ENCODE results near the gene HORMAD2. TPM values are rescaled to one million over a fixed set of nuclear protein-coding genes. Genes with fewer than 3 reads are reported as not detected.

HORMAD2 gene
- total RNA-seq, 1 donor from 2014 or later, result not detected

DNA sequence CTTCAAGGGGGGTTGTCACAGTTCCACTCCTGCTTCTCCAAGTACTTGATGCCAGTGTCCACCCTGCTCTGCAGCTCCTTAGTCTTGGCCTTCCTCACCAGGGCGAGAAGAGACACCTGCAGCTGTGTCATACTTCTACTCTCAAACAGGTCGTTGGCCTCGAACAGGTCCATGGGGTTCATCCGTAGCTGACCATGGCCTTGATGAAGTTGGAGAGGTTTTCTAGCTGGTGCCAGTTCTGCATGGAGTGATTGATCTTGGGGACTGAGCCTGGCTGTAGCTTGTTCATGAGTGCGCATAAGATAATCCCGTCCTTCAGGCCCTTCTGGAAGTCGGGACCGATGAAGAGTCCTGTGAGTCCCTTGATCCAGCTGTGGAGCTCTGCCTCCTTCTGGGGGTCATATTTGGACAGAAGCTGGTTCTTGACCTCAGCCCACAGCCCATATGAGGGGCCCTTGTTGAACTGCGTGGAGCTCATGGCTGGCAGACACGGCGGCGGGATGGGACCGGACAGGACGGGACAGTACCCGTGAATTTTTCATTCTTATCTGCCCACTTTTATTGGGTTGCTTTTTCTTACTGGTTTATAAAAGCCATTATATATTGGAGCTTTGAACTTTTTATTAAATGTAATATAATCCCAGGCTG, 33.4 kb upstream of the HORMAD2 start:
- Mint-ChIP-seq H3K27me3 (ENCODE audit: unreplicated experiment) (no peaks in the 10 kb centered on the region), H3K9me3 (ENCODE audit: unreplicated experiment) (no peaks in the 10 kb centered on the region), H3K4me3 (ENCODE audit: unreplicated experiment) (no peak overlapping the region), H3K27ac (ENCODE audit: unreplicated experiment) (no peak overlapping the region), H3K4me1 (ENCODE audit: unreplicated experiment) (peaks cover 20% of the 10 kb centered on the region), H3K36me3 (ENCODE audit: unreplicated experiment) (no peaks in the 10 kb centered on the region)
- TF ChIP-seq, protein P1, sequence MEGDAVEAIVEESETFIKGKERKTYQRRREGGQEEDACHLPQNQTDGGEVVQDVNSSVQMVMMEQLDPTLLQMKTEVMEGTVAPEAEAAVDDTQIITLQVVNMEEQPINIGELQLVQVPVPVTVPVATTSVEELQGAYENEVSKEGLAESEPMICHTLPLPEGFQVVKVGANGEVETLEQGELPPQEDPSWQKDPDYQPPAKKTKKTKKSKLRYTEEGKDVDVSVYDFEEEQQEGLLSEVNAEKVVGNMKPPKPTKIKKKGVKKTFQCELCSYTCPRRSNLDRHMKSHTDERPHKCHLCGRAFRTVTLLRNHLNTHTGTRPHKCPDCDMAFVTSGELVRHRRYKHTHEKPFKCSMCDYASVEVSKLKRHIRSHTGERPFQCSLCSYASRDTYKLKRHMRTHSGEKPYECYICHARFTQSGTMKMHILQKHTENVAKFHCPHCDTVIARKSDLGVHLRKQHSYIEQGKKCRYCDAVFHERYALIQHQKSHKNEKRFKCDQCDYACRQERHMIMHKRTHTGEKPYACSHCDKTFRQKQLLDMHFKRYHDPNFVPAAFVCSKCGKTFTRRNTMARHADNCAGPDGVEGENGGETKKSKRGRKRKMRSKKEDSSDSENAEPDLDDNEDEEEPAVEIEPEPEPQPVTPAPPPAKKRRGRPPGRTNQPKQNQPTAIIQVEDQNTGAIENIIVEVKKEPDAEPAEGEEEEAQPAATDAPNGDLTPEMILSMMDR (IDR thresholded peaks at IDR 0.05), result no peak
- DNase-seq (ENCODE audit: extremely low spot score, unreplicated experiment), result peak; percentile 68

DNA sequence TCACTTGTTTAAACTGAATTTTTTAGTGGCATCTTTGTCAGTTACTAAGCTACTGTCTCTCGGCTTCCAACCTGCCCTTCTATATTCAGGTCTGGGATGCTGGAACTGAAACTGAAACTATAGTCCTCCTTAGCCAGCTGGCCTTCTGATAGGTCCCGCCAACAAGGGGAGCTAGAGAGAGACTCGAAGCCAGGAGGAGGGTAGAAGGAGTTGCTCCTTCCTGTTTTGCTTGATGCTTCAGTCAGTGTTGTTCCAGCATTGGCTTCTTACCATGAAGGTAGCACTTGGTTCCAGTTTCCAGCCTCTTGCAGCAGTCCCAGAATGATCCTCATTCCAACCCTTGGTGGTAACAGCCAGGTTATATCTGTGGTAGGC, 32.9 kb upstream of the HORMAD2 start:
- no peak for DNase-seq (ENCODE audit: extremely low spot score, unreplicated experiment)
- Mint-ChIP-seq H3K4me1 (ENCODE audit: unreplicated experiment) (peaks cover 20% of the 10 kb centered on the region), H3K9me3 (ENCODE audit: unreplicated experiment) (no peaks in the 10 kb centered on the region), H3K27ac (ENCODE audit: unreplicated experiment) (no peak overlapping the region), H3K4me3 (ENCODE audit: unreplicated experiment) (no peak overlapping the region), H3K36me3 (ENCODE audit: unreplicated experiment) (no peaks in the 10 kb centered on the region), H3K27me3 (ENCODE audit: unreplicated experiment) (no peaks in the 10 kb centered on the region)
- TF ChIP-seq, protein P1 (IDR thresholded peaks at IDR 0.05), result no peak

DNA sequence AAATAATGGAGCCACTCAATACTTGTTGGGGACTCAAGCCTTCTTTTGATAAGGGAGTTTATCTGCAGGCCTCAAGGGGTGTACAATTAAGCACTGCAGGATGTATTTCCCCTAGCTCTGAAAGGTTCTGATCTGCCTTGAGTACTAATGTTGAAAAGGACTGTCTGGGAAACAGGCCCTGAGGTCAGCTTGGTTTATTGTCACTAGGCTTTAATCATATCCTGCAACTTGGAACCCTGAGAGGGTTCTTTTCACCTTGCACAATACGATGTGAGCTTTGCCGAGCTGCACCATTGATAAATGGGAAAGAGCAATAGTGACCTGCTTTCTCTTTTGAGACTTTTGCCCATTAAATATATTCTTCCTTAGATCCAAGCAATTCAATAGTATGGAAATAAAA, 31.6 kb upstream of the HORMAD2 start:
- no peak overlapping the region for H3K27ac Mint-ChIP-seq (ENCODE audit: unreplicated experiment)
- peaks cover 14% of the 10 kb centered on the region for H3K4me1 Mint-ChIP-seq (ENCODE audit: unreplicated experiment)
- DNase-seq (ENCODE audit: extremely low spot score, unreplicated experiment), result no peak
- H3K4me3 Mint-ChIP-seq (ENCODE audit: unreplicated experiment), result no peak overlapping the region
- no peaks in the 10 kb centered on the region for H3K27me3 Mint-ChIP-seq (ENCODE audit: unreplicated experiment)
- no peaks in the 10 kb centered on the region for H3K9me3 Mint-ChIP-seq (ENCODE audit: unreplicated experiment)
- no peaks in the 10 kb centered on the region for H3K36me3 Mint-ChIP-seq (ENCODE audit: unreplicated experiment)
- TF ChIP-seq, protein P1 (IDR thresholded peaks at IDR 0.05), result no peak

DNA sequence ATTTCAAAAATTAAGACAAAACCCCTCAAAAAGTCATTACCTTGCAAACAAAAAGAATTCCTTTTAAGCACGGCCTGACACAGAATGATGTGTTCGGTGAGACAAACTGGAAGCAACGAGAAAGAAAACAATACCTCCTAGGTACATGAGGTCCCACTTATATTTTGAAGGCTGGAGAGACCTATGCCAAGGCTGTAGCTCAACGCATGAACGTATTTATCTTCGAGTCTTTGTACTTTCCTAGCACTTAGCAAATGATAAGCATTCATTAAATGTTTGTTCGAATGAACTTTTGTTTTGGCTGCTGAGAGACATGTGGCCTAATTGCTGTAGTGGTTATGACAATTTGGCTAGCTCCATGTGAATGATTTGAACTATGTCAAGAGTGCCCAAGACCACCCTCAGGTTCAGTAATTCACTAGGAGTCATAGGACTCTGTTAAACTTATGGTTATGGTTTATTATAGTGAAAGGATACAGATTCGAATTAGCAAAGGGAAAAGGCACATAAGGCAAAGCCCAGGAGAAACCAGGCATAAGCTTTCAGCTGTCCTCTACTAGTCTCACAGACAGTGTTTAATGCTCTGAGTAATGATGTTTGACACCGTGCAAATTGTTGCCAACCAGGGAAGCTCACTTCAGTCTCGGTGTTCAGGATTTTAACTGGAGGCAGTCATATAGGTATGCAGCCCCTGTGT, 26.0 kb upstream of the HORMAD2 start:
- H3K36me3 Mint-ChIP-seq (ENCODE audit: unreplicated experiment), result no peaks in the 10 kb centered on the region
- H3K27me3 Mint-ChIP-seq (ENCODE audit: unreplicated experiment), result peaks cover 15% of the 10 kb centered on the region
- DNase-seq (ENCODE audit: extremely low spot score, unreplicated experiment), result no peak
- TF ChIP-seq, protein P1 (IDR thresholded peaks at IDR 0.05), result no peak
- no peaks in the 10 kb centered on the region for H3K4me1 Mint-ChIP-seq (ENCODE audit: unreplicated experiment)
- no peak overlapping the region for H3K4me3 Mint-ChIP-seq (ENCODE audit: unreplicated experiment)
- H3K9me3 Mint-ChIP-seq (ENCODE audit: unreplicated experiment), result peaks cover 4% of the 10 kb centered on the region
- no peak overlapping the region for H3K27ac Mint-ChIP-seq (ENCODE audit: unreplicated experiment)

DNA sequence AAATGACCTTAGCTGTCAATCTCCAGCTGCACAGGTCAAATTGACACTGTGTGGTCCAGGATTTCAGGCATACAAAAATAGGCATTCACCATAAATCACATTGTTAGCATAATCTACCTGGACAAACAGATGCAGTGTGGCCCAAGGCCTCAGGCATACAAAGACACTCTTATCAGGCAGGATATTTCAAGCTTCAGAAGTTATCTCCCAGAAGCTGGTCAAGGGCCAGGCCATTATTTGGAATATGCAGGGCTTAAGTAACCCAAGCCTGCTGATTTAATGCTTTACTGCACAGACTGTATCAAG, 25.5 kb upstream of the HORMAD2 start:
- H3K27ac Mint-ChIP-seq (ENCODE audit: unreplicated experiment), result no peak overlapping the region
- peaks cover 18% of the 10 kb centered on the region for H3K27me3 Mint-ChIP-seq (ENCODE audit: unreplicated experiment)
- H3K9me3 Mint-ChIP-seq (ENCODE audit: unreplicated experiment), result peaks cover 4% of the 10 kb centered on the region
- H3K4me3 Mint-ChIP-seq (ENCODE audit: unreplicated experiment), result no peak overlapping the region
- TF ChIP-seq, protein P1 (IDR thresholded peaks at IDR 0.05), result no peak
- no peak for DNase-seq (ENCODE audit: extremely low spot score, unreplicated experiment)
- H3K4me1 Mint-ChIP-seq (ENCODE audit: unreplicated experiment), result no peaks in the 10 kb centered on the region
- no peaks in the 10 kb centered on the region for H3K36me3 Mint-ChIP-seq (ENCODE audit: unreplicated experiment)

All from osteocyte (in vitro differentiated cells).